ENCODE measurements around the gene MSI2. TPM values are rescaled to one million over a fixed set of nuclear protein-coding genes. Genes with fewer than 3 reads are reported as not detected.

Gene MSI2
- total and polyA plus RNA-seq, 9 of the 15 experiments (the other 6 are each of a cell fraction or from before 2014, with no cell fraction given), result 4.6 to 61.8 (median 42.4) TPM

DNA sequence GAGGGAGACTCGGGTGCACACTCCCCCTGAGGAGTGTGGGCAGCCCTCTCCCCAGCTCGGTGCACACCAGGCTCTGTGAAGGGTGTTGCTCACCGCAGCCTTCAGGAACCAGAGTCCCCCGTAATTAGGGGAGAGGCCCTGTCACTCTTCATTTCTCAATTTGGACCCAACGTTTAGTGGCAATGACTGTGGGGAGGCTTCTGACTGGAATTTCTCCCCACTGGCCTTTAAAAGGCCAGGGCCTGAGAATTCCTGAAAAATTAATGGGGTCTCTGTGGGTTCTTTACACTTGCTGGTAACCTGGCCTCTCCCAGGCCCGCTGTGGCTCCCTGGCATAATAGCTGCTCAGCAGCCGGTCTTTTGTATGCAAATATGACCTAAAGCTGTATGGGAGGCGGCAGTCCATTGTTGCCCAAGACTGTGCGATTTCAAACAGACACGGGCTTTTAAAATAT, 209.7 kb downstream of the MSI2 start:
- H3K4me3 ChIP-seq, result no peak overlapping the region
- no peaks in the 10 kb centered on the region for H3K27me3 ChIP-seq (ENCODE audit: control insufficient read depth in 2 of 2, insufficient read depth in 2 of 2, low read length in 2 of 2)
- no peaks in the 10 kb centered on the region for H3K9me1 ChIP-seq (ENCODE audit: control insufficient read depth, insufficient read depth, low read length)
- in situ Hi-C loops (cut with MboI) (no loop called here), intact Hi-C loops (cut with micrococcal nuclease) (no loop called here)
- CTCF ChIA-PET (ENCODE audit: low intra/inter-chr PET ratio), result no interaction called here
- no peak for TF ChIP-seq RHOXF2B (CRISPR knock-in tag; conservative IDR thresholded peaks at IDR 0.05)
- no peak for TF ChIP-seq SAFB2 (IDR thresholded peaks at IDR 0.05; ENCODE audit: borderline replicate concordance, low read depth, low read length, severe bottlenecking)
- H4K20me1 ChIP-seq (replicated peaks; ENCODE audit: control insufficient read depth, insufficient read depth, low read length), result peaks cover 4% of the 10 kb centered on the region; the same call in 1 of the 2 replicates
- no peaks in the 10 kb centered on the region for H3K36me3 ChIP-seq (ENCODE audit: control insufficient read depth, insufficient read depth, low read length)
- H3K4me2 ChIP-seq (ENCODE audit: insufficient read depth, low read length), result no peak overlapping the region
- H3K27ac ChIP-seq (ENCODE audit: extremely low read depth, low read depth, low read length), result no peak overlapping the region
- WGBS (ENCODE audit: insufficient coverage, low coverage, missing lambda C conversion rate), result 73% methylated on average over 10 of the region's 10 CpGs
- no peaks in the 10 kb centered on the region for H3K9me3 ChIP-seq (replicated peaks; ENCODE audit: control insufficient read depth, insufficient read depth, low read depth, low read length)
- POLR2A ChIA-PET, result interaction anchor here (0.7 to 1.3 kb wide), 3 partner anchors 14 to 31 kb away, joined by 3 to 4 read pairs (median 3); no protein-coding TSS in a partner anchor
- no peak for ATAC-seq
- no peaks in the 10 kb centered on the region for H3K79me2 ChIP-seq (ENCODE audit: control insufficient read depth, insufficient read depth, low read length)
- H3K9ac ChIP-seq (ENCODE audit: insufficient read depth in 1 of 2, low read depth in 2 of 2, low read length in 2 of 2), result no peak overlapping the region
- no peak for FAIRE-seq
- peaks cover 3 to 11% of the 10 kb centered on the region in 2 experiments; a peak in 4 of 5 replicates for H3K4me1 ChIP-seq (replicated peaks in 1 of 2; ENCODE audit: control insufficient read depth in 2 of 2, insufficient read depth in 2 of 2, low read length in 2 of 2)
- DNase-seq (ENCODE audit: extremely low read depth in 1 of 4, low spot score in 3 of 4), result no peak
- H2AFZ ChIP-seq (ENCODE audit: low read depth, low read length), result no peak overlapping the region
- BruUV-seq (replicated peaks), result no TSS peak

DNA sequence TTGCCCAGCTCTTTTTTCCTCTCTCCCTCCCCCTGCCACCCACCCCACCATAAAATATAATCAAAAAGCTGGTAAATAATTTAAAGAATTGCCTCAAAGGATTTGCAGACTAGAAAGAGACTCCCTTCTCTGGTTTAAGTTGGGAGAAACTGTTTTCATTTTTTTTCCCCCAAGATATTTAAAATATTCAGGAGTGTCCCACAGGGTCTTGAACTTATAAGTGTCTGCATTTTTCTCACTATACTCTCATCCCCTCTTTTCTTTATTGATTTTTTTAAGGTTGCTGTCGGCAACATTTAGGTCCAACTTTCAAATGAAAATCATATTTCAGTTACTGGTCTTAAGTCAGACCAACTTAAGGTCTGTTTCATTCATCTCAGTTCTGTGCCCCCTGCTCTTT, 210.2 kb downstream of the MSI2 start:
- ATAC-seq, result no peak
- BruUV-seq (replicated peaks), result no TSS peak
- H3K9ac ChIP-seq (ENCODE audit: insufficient read depth in 1 of 2, low read depth in 2 of 2, low read length in 2 of 2), result no peak overlapping the region
- H3K9me3 ChIP-seq (replicated peaks; ENCODE audit: control insufficient read depth, insufficient read depth, low read depth, low read length), result no peaks in the 10 kb centered on the region
- H3K27ac ChIP-seq (ENCODE audit: extremely low read depth, low read depth, low read length), result no peak overlapping the region
- no peak overlapping the region for H2AFZ ChIP-seq (ENCODE audit: low read depth, low read length)
- peaks cover 3 to 11% of the 10 kb centered on the region in 2 experiments; a peak in 4 of 5 replicates for H3K4me1 ChIP-seq (replicated peaks in 1 of 2; ENCODE audit: control insufficient read depth in 2 of 2, insufficient read depth in 2 of 2, low read length in 2 of 2)
- 100% methylated on average over 1 of the region's 1 CpG for WGBS (ENCODE audit: insufficient coverage, low coverage, missing lambda C conversion rate)
- H3K4me2 ChIP-seq (ENCODE audit: insufficient read depth, low read length), result no peak overlapping the region
- peaks cover 4% of the 10 kb centered on the region; the same call in 1 of the 2 replicates for H4K20me1 ChIP-seq (replicated peaks; ENCODE audit: control insufficient read depth, insufficient read depth, low read length)
- no peaks in the 10 kb centered on the region for H3K36me3 ChIP-seq (ENCODE audit: control insufficient read depth, insufficient read depth, low read length)
- FAIRE-seq, result no peak
- DNase-seq (ENCODE audit: extremely low read depth in 1 of 4, low spot score in 3 of 4), result no peak
- H3K4me3 ChIP-seq, result no peak overlapping the region
- no peaks in the 10 kb centered on the region for H3K79me2 ChIP-seq (ENCODE audit: control insufficient read depth, insufficient read depth, low read length)
- CTCF ChIA-PET (ENCODE audit: low intra/inter-chr PET ratio), result no interaction called here
- intact Hi-C loops (cut with micrococcal nuclease), result no loop called here
- in situ Hi-C loops (cut with MboI), result no loop called here
- POLR2A ChIA-PET, result interaction anchor here (0.7 to 1.3 kb wide), 3 partner anchors 14 to 31 kb away, joined by 3 to 4 read pairs (median 3); no protein-coding TSS in a partner anchor
- no peaks in the 10 kb centered on the region for H3K9me1 ChIP-seq (ENCODE audit: control insufficient read depth, insufficient read depth, low read length)
- no peaks in the 10 kb centered on the region for H3K27me3 ChIP-seq (ENCODE audit: control insufficient read depth in 2 of 2, insufficient read depth in 2 of 2, low read length in 2 of 2)
- TF ChIP-seq, protein P1, sequence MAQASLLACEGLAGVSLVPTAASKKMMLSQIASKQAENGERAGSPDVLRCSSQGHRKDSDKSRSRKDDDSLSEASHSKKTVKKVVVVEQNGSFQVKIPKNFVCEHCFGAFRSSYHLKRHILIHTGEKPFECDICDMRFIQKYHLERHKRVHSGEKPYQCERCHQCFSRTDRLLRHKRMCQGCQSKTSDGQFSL (CRISPR knock-in tag; IDR thresholded peaks at IDR 0.05), result no peak
- TF ChIP-seq, protein P1 (tag; IDR thresholded peaks at IDR 0.05), result no peak
- TF ChIP-seq, protein P2, sequence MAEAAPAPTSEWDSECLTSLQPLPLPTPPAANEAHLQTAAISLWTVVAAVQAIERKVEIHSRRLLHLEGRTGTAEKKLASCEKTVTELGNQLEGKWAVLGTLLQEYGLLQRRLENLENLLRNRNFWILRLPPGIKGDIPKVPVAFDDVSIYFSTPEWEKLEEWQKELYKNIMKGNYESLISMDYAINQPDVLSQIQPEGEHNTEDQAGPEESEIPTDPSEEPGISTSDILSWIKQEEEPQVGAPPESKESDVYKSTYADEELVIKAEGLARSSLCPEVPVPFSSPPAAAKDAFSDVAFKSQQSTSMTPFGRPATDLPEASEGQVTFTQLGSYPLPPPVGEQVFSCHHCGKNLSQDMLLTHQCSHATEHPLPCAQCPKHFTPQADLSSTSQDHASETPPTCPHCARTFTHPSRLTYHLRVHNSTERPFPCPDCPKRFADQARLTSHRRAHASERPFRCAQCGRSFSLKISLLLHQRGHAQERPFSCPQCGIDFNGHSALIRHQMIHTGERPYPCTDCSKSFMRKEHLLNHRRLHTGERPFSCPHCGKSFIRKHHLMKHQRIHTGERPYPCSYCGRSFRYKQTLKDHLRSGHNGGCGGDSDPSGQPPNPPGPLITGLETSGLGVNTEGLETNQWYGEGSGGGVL (CRISPR knock-in tag; IDR thresholded peaks at IDR 0.05), result no peak
- TF ChIP-seq FOSL1 (tag; conservative IDR thresholded peaks at IDR 0.05), result no peak
- no peak for TF ChIP-seq CHCHD3 (CRISPR knock-in tag; IDR thresholded peaks at IDR 0.05)
- no peak for TF ChIP-seq RFX5 (IDR thresholded peaks at IDR 0.05; ENCODE audit: low read depth, low read length)
- TF ChIP-seq POLR2H (tag; IDR thresholded peaks at IDR 0.05; ENCODE audit: low read depth), result no peak
- TF ChIP-seq ZBTB17 (CRISPR knock-in tag; IDR thresholded peaks at IDR 0.05), result no peak
- TF ChIP-seq ZNF717 (CRISPR knock-in tag; IDR thresholded peaks at IDR 0.05), result no peak
- TF ChIP-seq, protein P3, sequence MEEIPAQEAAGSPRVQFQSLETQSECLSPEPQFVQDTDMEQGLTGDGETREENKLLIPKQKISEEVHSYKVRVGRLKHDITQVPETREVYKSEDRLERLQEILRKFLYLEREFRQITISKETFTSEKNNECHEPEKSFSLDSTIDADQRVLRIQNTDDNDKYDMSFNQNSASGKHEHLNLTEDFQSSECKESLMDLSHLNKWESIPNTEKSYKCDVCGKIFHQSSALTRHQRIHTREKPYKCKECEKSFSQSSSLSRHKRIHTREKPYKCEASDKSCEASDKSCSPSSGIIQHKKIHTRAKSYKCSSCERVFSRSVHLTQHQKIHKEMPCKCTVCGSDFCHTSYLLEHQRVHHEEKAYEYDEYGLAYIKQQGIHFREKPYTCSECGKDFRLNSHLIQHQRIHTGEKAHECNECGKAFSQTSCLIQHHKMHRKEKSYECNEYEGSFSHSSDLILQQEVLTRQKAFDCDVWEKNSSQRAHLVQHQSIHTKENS (CRISPR knock-in tag; IDR thresholded peaks at IDR 0.05), result no peak
- no peak for TF ChIP-seq THRAP3 (IDR thresholded peaks at IDR 0.05; ENCODE audit: borderline replicate concordance)

All from K562 (cell line).